ENCODE data around the gene NOTCH1.
"Not testable (repeated sequence)": the region's sequence is repeated elsewhere in the genome, so short reads cannot be mapped to it uniquely, and the experiment has no call there.

GRCh38 chr9:136559371-136559770 lies 13.5 kb upstream of the NOTCH1 start:
- TF ChIP-seq CTCF (conservative IDR thresholded peaks at IDR 0.05 in 1 of 2, IDR thresholded peaks at IDR 0.05 in 1 of 2; ENCODE audit: low read depth in 1 of 2, low read length in 2 of 2); EZH2 (IDR thresholded peaks at IDR 0.05; ENCODE audit: low read length, missing control alignments): not testable (repeated sequence)
